IgD-negative memory B cell (primary cell): ENCODE data around the gene ARL4C. TPM values are rescaled to one million over a fixed set of nuclear protein-coding genes. Genes with fewer than 3 reads are reported as not detected.

ENCODE experiments used
- H3K27ac Mint-ChIP-seq, 3 donors: one replicate each; pipeline ENCODE4 v1.8.0; 2020 to 2022; ENCODE audit warnings: mild to moderate bottlenecking in 3 of 3, mixed read lengths in 3 of 3, moderate library complexity in 1 of 3
- H3K27me3 Mint-ChIP-seq: one replicate; pipeline ENCODE4 v1.8.0; 2021; ENCODE audit warnings: mixed read lengths
- H3K36me3 Mint-ChIP-seq: one replicate; pipeline ENCODE4 v1.8.0; 2020; ENCODE audit warnings: mild to moderate bottlenecking, mixed read lengths
- H3K4me1 Mint-ChIP-seq, 3 donors: one replicate each; pipeline ENCODE4 v1.8.0; 2020 to 2022; ENCODE audit warnings: mixed read lengths in 3 of 3, mild to moderate bottlenecking in 1 of 3
- H3K4me3 Mint-ChIP-seq, 4 donors: one replicate each; pipeline ENCODE4 v1.8.0; 2020 to 2022; ENCODE audit warnings: mild to moderate bottlenecking in 4 of 4, mixed read lengths in 4 of 4, moderate library complexity in 3 of 4
- H3K9me3 Mint-ChIP-seq, 3 donors: one replicate each; pipeline ENCODE4 v1.8.0; 2020 to 2021; ENCODE audit warnings: mixed read lengths in 3 of 3, mild to moderate bottlenecking in 1 of 3
- polyA plus RNA-seq: library from polyadenylated mRNA; unstranded; fragments of 300-500 nt; fragmentation: Illumina TruSeq; gene quantifications from one replicate; pipeline ENCODE4 v1.2.3, GENCODE V29; 2021

ARL4C gene
- polyA plus RNA-seq, 1 donor from 2014 or later, result 20.6 TPM

DNA sequence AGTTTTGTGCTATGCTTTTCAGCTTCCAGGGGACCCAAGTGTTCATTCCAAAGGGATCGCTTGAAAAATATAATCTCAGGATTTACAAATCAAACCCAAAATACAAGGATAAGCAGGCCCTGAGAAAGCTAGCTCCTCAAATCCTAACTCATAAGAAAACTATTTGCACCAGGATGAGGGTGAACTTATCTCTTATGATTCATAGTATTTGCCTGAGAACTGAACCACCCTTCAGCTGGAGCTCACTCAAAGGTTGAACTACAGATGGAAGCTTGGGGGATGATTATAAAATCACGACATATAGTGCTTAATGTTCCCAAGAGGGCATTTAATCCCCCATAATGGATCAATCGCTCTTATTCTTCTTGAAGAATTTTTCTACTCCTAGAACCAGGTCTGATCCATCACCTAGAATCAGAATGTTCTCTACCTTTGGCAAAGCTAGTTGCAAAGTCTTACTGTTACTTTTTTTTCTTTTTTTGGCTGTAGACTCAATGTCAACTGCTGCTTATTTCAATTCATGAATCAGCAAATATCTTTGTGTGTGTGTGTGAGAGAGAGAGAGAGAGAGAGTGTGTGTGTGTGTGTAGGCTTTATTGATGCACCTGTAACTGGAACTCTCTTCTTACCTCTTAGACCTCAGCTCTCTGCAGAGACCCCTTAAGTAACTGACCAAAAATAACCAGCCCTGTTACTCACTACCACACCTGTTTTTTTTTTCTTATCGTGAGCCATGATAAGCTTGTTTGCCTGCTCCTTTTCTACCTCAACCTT, 44.8 kb downstream of the ARL4C start:
- Mint-ChIP-seq H3K36me3 (peaks cover 6% of the 10 kb centered on the region), H3K4me1 (peaks cover 31 to 50% (median 31%) of the 10 kb centered on the region in 3 donors), H3K9me3 (no peaks in the 10 kb centered on the region), H3K27ac (peak overlapping the region in 2 of 3 donors; percentile 33 to 74), H3K4me3 (no peak overlapping the region), H3K27me3 (no peaks in the 10 kb centered on the region)

DNA sequence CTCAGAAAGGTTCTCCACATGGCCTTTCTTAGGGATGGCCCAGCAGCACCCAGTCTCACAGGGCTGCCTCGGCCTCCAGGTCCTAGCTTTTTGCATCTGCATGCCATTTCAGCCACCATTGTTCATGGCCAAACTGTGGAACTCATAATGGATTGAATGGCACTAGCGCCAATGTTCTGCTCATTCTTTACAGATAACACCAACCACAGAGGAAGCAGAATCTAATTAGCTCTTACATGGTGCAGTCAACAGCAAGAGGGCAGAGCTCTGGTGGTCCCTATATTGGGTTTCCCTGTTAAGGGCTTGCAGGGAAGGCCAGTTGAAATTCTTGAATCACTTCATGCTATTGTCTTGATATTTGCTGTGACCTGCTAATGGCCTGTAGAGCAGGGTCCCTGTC, 45.6 kb downstream of the ARL4C start:
- peak overlapping the region in 2 of 3 donors; percentile 13 to 33 for H3K27ac Mint-ChIP-seq
- no peaks in the 10 kb centered on the region for H3K9me3 Mint-ChIP-seq
- H3K4me1 Mint-ChIP-seq, result peaks cover 34 to 54% (median 38%) of the 10 kb centered on the region in 3 donors
- H3K27me3 Mint-ChIP-seq, result no peaks in the 10 kb centered on the region
- H3K36me3 Mint-ChIP-seq, result peaks cover 5% of the 10 kb centered on the region
- no peak overlapping the region for H3K4me3 Mint-ChIP-seq

DNA sequence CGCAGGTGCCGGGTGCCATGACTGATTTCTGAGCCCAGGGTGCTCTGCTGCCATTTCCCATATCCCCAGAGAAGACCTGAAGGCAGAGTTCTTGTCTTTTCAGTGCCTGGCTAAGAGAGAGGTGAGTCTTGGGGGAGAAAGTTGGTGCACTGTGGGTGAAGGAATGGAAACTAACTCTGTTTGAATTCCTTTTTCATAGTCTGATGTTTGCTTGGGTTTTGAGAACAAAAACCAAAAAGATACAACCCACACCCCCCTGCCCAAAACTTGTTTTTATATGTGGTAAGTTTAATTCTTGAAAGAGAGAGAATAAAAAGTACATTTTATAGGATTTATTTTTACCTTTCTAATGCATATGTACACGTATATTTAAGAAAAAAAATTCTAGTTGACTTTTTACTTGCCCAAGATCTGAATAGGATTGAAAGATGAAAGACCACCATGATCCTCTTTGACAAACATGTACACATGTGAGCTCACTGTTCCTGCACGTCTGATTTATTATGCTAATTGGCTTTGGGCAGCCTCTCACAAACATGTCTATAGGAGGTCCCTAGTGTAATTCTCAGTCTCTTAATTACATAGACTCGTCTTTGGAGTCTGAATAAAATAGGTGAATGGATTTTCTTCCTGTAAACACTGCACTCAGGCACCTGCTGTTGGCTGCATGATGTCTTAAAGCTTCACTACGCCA, 46.3 kb downstream of the ARL4C start:
- Mint-ChIP-seq H3K4me1 (peaks cover 37 to 55% (median 41%) of the 10 kb centered on the region in 3 donors), H3K4me3 (peak overlapping the region in 1 of 4 donors; percentile 17), H3K36me3 (peaks cover 4% of the 10 kb centered on the region), H3K9me3 (peaks cover 0 to 2% (median 0%) of the 10 kb centered on the region in 3 donors), H3K27me3 (no peaks in the 10 kb centered on the region), H3K27ac (peak overlapping the region in 1 of 3 donors; percentile 13)

- Mint-ChIP-seq H3K9me3 (peaks cover under 1 to 4% (median 2%) of the 10 kb centered on the region in 3 donors), H3K4me1 (peaks cover 43 to 56% (median 46%) of the 10 kb centered on the region in 3 donors), H3K4me3 (peak overlapping the region in 1 of 4 donors; percentile 34), H3K36me3 (peaks cover 4% of the 10 kb centered on the region), H3K27me3 (no peaks in the 10 kb centered on the region), H3K27ac (peak overlapping the region in 1 of 3 donors; percentile 59)
These were observed 48.2 kb downstream of the ARL4C start for GRCh38 chr2:234448506-234449184.

GRCh38 chr2:234447963-234448362, 48.9 kb downstream of the ARL4C start:
- Mint-ChIP-seq H3K36me3 (peaks cover 4% of the 10 kb centered on the region), H3K27ac (peak overlapping the region in 2 of 3 donors; percentile 89 to 95), H3K4me1 (peaks cover 48 to 60% (median 49%) of the 10 kb centered on the region in 3 donors), H3K9me3 (peaks cover 2 to 6% (median 4%) of the 10 kb centered on the region in 3 donors), H3K4me3 (peak overlapping the region in 1 of 4 donors; percentile 83), H3K27me3 (no peaks in the 10 kb centered on the region)

GRCh38 chr2:234447189-234447588, 49.7 kb downstream of the ARL4C start:
- peaks cover 2% of the 10 kb centered on the region for H3K36me3 Mint-ChIP-seq
- H3K27ac Mint-ChIP-seq, result peak overlapping the region; percentile 95 to 100 (median 99)
- peak overlapping the region in 3 of 4 donors; percentile 78 to 89 (median 78) for H3K4me3 Mint-ChIP-seq
- H3K4me1 Mint-ChIP-seq, result peaks cover 46 to 58% (median 47%) of the 10 kb centered on the region in 3 donors
- no peaks in the 10 kb centered on the region for H3K27me3 Mint-ChIP-seq
- peaks cover 2 to 6% (median 4%) of the 10 kb centered on the region in 3 donors for H3K9me3 Mint-ChIP-seq

- peaks cover 2 to 6% (median 4%) of the 10 kb centered on the region in 3 donors for H3K9me3 Mint-ChIP-seq
- no peaks in the 10 kb centered on the region for H3K27me3 Mint-ChIP-seq
- peaks cover 2% of the 10 kb centered on the region for H3K36me3 Mint-ChIP-seq
- H3K4me1 Mint-ChIP-seq, result peaks cover 43 to 57% (median 45%) of the 10 kb centered on the region in 3 donors
- peak overlapping the region; percentile 95 to 100 (median 99) for H3K27ac Mint-ChIP-seq
- peak overlapping the region; percentile 59 to 89 (median 78) for H3K4me3 Mint-ChIP-seq
These were observed 50.3 kb downstream of the ARL4C start for GRCh38 chr2:234446404-234447076.

- peaks cover 2% of the 10 kb centered on the region for H3K27me3 Mint-ChIP-seq
- no peaks in the 10 kb centered on the region for H3K36me3 Mint-ChIP-seq
- H3K4me1 Mint-ChIP-seq, result peaks cover 44 to 57% (median 48%) of the 10 kb centered on the region in 3 donors
- H3K9me3 Mint-ChIP-seq, result peaks cover 2 to 6% (median 4%) of the 10 kb centered on the region in 3 donors
- H3K4me3 Mint-ChIP-seq, result peak overlapping the region; percentile 26 to 87 (median 58)
- peak overlapping the region; percentile 90 to 97 (median 96) for H3K27ac Mint-ChIP-seq
These were observed 52.0 kb downstream of the ARL4C start for GRCh38 chr2:234444893-234445292.

- H3K4me1 Mint-ChIP-seq, result peaks cover 45 to 60% (median 53%) of the 10 kb centered on the region in 3 donors
- no peaks in the 10 kb centered on the region for H3K36me3 Mint-ChIP-seq
- peaks cover 2 to 6% (median 4%) of the 10 kb centered on the region in 3 donors for H3K9me3 Mint-ChIP-seq
- peak overlapping the region; percentile 90 to 97 (median 96) for H3K27ac Mint-ChIP-seq
- peak overlapping the region in 2 of 4 donors; percentile 69 to 87 for H3K4me3 Mint-ChIP-seq
- peaks cover 2% of the 10 kb centered on the region for H3K27me3 Mint-ChIP-seq
These were observed 52.6 kb downstream of the ARL4C start for GRCh38 chr2:234444242-234444730.
